Measurements from ENCODE around the gene RANBP17. TPM values are rescaled to one million over a fixed set of nuclear protein-coding genes. Genes with fewer than 3 reads are reported as not detected.
"Not testable (repeated sequence)": the region's sequence is repeated elsewhere in the genome, so short reads cannot be mapped to it uniquely, and the experiment has no call there.

Gene RANBP17
- polyA plus RNA-seq, 4 donors = 8.2 to 15.4 (median 11.1) TPM

DNA sequence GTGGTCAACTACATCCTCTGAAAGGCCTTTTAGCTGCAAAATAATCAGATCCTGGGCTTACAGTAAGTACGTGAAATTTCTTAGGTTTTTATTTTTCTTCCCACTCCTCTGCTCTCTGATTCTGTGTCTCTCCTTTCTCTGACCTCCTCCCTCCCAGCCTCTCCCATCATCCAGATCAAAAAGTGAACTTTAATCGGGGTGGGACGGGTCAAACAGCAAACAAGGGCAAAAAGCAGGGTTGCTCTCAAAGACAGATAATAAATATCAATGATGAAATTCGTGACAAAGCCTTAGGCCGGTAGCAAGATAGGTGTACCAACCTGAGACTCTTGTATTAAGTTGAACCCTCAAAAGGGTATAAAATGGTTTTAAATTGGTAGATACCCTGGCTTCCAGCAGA is 76.1 kb downstream of the RANBP17 start:
- no peak for DNase-seq (ENCODE audit: low read depth in 4 of 4, low spot score in 3 of 4)

DNA sequence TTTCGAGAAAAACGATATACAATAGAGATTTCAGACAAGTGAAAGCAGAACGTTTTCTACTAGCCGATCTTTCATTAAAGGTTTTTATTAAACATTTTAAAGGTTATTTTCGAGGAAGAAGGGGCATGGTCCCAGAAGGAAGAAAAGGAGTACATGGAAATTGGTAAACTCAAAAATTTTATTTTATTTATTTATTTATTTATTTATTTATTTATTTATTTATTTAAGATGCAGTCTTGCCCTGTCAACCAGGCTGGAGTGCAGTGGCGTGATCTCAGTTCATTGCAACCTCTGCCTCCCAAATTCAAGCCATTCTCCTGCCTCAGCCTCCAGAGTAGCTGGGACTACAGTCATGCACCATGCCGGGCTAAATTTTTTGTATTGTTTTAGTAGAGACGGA is 77.4 kb downstream of the RANBP17 start:
- no peak for DNase-seq (ENCODE audit: low read depth in 4 of 4, low spot score in 3 of 4)

DNA sequence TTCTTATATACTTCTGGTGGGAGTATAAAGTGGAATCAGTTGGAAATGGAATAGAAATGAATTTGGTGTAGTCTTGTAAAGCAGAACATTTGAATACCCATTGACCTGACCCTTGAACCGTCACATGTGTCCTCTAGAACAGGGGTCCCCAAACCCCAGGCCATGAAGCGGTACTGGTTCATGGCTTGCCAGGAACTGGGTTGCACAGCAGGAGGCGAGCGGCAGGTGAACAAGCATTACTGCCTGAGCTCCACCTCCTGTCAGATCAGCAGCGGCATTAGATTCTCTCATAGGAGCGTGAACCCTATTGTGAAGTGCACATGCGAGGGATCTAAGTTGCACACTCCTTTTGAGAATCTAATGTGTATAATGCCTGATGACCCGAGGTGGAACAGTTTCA is 80.0 kb downstream of the RANBP17 start:
- no peak for DNase-seq (ENCODE audit: low read depth in 4 of 4, low spot score in 3 of 4)

DNA sequence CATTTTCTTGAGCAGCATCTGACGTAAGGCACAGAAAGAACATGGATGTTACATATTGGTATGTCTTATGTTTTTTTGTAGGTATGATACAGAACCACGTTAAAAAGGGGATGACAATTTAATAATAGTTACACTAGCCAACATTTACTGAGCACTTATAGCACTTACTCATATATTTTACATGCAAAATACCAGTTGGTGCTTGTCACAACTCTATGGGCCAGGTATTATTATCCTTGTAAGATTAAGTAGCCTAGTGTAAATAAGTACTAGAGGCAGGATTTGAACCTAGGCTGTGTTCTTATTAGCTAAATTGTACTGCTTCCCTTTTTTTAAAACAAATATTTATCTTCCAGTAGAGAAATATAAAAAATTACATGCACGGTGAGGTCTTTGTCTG is 83.5 kb downstream of the RANBP17 start:
- DNase-seq (ENCODE audit: low read depth in 4 of 4, low spot score in 3 of 4) = no peak

DNA sequence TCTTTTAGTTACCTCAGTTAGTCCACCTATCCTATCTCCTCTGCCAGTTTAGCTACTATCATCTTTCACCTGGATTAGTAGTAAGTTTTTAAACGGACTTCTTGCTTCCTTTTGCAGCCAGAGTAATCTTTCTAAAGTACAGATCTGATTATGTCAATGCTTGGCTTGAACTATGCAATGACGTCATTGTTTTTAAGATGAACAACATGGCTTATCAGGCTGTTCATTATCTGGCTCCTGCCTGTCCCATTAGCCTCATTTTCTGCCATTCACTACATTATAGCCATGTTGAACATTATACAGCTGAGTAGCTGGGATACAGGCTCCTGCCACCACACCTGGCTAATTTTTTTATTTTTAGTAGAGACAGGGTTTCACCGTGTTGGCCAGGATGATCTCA is 98.7 kb downstream of the RANBP17 start:
- no peak for DNase-seq (ENCODE audit: low read depth in 4 of 4, low spot score in 3 of 4)

DNA sequence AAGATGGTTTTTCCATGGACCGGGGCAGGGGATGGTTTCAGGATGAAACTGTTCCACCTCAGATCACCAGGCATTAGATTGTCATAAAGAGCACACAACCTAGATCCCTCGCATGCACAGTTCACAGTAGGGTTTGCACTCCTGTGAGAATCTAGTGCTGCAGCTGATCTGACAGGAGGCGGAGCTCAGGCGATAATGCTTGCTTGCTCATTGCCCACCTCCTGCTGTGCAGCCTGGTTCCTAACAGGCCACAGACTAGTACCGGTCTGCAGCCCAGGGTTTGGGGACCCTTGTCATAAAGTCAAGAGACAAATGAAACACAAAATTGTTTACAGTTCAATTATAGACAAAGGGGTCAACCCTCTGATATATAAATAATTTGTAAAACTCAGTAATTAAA is 101.7 kb downstream of the RANBP17 start:
- no peak for DNase-seq (ENCODE audit: low read depth in 4 of 4, low spot score in 3 of 4)

DNA sequence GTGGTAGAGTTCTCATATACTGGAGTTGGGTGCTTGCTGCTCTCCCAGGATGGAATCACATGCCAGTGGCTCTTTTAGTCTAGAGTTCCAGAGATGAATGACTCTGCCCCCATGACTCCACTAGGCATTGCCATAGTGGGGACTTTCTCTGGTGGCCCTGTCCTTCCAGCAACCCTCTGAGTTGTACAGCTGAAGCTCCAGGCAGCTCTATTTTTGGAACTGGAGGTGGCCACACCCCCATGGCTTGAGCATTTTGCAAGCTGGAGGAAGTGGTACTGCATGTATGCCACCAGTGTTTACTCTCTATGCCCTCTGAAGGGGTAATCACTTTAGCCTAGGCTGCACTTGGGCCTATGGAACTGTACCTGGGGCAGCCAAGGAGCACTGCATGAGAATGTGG is 112.6 kb downstream of the RANBP17 start:
- DNase-seq (ENCODE audit: low read depth in 4 of 4, low spot score in 3 of 4) = no peak

DNA sequence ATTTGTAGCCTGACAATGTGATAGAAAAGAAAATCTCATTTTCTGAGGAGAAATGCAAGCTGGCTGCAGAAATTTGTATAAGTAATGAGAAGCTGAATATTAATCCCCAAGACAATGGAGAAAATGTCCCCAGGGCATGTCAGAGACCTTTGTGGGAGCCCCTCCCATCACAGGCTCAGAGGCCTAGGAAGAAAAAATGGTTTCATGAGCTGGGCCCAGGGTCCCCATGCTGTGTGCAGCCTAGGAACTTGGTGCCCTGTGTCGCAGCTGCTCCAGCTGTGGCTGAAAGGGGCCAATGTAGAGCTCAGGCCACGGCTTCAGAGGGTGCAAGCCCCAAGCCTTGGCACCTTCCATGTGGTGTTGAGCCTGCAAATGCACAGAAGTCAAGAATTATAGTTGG is 118.4 kb downstream of the RANBP17 start:
- DNase-seq (ENCODE audit: low read depth in 4 of 4, low spot score in 3 of 4) = not testable (repeated sequence)

DNA sequence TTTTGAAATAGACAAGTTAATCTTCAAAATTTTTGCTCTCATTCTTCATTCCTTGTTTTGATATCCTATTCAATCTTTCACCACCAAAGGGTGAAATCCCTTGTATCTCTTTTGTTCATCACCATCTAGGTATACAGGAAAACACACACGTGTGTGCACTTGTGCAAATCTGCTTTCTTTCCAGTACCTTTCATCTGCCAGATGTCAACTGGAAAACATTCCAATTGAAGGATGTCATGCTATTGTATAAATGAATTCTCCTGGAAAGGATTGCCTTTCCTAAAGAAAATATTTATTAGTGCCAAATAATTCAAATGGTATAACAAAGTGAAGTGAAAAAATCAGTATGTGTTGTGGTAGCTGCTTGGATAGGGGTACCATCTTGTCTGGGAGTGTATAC is 123.7 kb downstream of the RANBP17 start:
- no peak for DNase-seq (ENCODE audit: low read depth in 4 of 4, low spot score in 3 of 4)

DNA sequence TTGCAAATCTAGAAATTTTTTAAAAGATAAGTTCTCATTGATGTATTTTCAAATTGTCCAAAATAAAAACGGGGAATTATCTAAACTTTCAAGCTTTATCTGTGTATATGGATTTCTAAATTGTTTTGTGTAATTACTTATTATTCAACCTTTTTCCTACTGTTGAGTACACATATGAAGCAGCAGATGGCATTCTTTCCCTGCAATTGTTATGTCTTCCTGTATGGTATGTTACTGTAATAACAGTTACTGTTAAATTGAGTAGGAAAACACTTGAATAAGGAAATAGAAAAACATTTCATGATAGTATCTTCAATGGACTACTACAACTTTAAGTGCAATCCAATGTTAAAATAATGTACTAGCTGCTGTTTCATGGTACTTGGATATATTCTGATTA is 124.8 kb downstream of the RANBP17 start:
- DNase-seq (ENCODE audit: low read depth in 4 of 4, low spot score in 3 of 4) = no peak

DNA sequence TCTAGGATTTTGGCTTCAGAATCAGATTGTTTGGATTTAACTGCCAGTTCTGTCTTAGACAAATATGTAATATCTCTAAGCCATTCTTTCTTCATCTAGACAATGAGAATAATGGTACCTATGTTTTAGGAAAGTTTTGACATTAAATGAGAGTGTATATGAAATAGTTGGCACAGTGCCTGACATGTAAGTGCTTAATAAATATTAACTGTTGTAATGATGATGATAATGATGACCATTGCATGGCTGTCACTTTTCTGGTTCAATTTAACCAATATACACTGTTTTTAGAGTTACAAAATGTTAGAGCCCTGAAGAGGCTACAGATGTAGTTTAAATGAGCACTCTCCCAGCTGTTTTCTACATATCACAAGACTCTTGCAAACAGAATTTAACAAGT is 131.7 kb downstream of the RANBP17 start:
- DNase-seq (ENCODE audit: low read depth in 4 of 4, low spot score in 3 of 4) = no peak

DNA sequence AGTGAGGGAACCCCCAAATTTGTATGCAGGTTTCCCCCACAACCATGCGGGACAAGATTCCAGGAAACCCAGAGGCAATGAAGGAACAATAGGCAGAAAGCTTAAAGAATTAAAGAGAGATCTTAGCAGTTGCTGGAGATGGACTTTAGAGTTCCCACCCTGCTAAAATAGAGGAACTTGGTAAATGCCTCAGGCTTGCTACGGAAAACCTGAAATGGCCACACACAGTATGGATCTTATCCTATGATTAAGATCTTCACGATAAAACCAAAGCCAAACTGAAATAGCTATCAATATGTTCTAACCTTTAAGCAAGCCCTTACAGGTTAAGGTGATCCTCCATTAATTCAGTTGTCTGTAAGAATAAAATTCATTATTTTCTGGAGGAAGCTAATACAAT is 148.3 kb downstream of the RANBP17 start:
- DNase-seq (ENCODE audit: low read depth in 4 of 4, low spot score in 3 of 4) = no peak

DNA sequence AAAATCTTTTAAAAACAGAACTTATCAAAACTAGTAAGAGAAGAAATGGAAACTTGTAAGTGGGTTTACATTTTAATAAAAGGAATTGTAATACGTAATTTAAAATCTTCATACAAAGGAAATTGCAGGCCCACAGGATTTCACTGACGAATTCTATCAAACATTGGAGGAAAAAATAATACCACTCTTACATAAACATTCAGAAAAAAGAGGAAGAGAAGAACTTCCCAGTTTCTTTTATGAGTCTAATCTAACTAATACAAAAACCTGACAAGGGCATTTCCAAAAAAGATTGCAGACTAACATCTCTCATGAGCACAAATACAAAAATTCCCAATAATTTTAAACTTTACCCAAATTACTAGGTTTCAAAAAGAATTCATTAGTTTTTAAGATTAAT is 149.0 kb downstream of the RANBP17 start:
- no peak for DNase-seq (ENCODE audit: low read depth in 4 of 4, low spot score in 3 of 4)

DNA sequence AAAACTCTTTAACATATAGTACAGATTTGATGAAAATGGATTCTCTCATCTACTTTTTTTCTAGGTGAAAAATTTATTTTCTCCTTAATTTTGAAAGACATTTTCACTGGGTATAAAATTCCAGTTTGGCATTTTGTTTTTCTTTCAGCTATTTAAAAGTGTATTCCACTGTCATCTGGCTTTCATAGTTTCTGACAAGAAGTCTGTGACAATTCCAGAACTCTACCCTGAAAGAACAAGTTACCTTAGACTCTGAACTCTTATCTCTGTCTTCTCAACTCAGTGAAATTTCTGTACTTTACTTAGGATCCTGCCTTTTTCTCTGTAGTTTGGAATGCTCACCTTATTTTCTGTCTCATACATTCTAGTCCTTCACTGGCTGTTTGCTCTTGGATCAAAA is 161.7 kb downstream of the RANBP17 start:
- DNase-seq (ENCODE audit: low read depth in 4 of 4, low spot score in 3 of 4) = no peak

DNA sequence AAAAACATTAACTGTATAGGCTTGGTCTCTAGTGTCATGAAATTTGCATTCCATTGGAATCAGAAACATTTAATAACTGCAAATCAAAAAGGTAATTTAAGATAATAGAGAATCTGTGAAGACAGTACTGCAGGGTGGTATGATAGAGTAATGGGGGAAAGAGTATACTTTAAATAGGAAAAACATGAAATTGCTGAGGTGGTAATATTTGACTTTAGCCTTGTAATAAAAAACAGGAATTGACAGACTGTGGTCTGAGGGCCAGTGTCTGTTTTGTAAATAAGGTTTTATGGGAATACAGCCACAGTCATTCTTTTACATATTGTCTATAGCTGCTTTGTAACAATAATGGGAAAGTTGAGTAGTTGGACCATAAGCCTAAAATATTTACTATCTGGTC is 162.3 kb downstream of the RANBP17 start:
- DNase-seq (ENCODE audit: low read depth in 4 of 4, low spot score in 3 of 4) = no peak

DNA sequence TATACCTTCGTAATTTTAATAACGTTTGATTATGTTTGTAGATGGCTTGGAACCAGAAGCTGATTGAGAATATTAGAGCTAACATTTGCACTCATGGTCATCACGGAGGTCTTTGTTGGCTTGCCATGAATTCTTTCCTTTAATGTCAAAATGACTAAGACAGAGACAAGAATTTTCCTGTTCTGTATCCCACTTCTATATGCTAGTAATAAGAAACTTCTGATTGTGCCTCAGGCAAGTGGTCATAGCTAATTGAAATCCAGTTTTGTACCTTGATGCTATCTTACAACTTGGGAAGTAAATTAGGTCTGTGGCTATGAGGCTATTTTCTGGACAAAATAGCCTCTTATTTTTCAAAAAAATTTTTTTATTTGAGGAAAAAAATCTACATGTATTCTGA is 167.6 kb downstream of the RANBP17 start:
- no peak for DNase-seq (ENCODE audit: low read depth in 4 of 4, low spot score in 3 of 4)

DNA sequence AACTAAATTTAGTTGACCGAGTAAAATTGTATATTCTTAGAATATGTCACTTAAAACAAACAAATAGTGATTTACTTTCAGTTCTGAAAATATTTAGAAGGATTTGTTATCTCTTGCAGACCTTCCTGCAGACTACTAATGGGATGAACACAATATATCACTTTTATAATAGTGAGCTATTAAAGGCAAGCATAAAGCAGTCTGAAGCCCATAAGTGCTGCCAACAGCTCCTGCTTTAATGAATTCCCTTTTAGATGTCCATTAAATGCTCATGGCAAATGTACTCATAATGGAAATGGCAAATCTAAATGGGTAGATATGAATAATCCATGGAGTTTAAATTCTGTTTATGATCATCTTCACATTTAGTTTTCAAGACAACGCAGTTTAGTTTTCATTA is 170.2 kb downstream of the RANBP17 start:
- no peak for DNase-seq (ENCODE audit: low read depth in 4 of 4, low spot score in 3 of 4)

DNA sequence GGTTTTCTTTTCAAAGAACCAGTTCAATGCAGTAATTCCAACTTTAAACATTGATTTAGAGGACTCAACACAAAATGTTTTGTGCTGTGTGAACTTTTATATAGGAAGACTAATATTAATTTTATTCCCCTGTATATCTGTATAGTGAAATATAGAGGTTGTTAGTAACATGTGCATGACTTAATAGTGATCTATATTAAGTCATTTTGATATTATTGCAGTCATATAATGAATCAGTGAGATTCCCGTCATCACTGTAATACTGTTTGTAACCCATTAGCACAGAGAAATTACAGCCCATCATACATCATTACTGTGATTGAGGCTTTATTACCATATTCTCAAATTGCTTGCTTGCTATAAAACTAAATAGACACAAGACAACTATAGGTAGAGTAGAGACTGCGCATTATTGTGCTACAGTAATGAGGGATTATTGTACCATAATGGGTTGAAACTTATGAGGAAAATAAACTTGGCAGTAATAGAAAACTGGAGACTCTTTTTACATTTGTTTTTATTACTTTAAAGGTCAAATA is 170.7 kb downstream of the RANBP17 start:
- DNase-seq (ENCODE audit: low read depth in 4 of 4, low spot score in 3 of 4) = no peak

DNA sequence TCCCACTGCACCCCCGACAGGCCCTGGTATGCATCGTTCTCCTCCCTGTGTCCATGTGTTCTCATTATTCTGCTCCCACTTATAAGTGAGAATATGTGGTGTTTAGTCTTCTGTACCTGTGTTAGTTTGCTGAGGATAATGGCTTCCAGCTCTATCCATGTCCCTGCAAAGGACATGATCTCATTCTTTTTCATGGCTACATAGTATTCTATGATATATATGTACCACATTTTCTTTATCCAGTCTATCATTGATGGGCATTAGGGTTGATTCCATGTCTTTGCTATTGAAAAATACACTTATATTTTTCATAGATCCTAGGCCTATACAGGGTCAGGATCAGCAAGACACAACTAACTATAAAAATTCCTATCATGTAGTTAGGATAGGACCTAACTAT is 180.1 kb downstream of the RANBP17 start:
- not testable (repeated sequence) for DNase-seq (ENCODE audit: low read depth in 4 of 4, low spot score in 3 of 4)

DNA sequence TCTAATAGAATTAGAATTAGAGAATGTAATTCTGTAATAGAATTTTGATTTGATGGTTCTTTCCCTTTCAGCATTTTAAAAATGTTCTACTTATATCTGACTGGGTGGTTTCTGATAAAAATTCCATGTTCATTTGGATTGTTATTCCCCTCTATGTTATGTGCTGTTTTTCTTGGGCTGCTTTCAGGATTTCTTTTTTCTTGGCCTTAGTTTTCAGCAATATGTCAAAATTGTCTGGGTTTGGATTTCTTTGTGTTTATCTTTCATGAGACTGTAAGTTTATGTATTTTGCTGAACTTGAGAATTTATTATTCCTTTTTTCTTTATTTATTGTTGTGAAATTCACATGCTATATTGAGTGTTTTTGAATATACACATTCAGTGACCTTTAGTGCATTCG is 189.1 kb downstream of the RANBP17 start:
- no peak for DNase-seq (ENCODE audit: low read depth in 4 of 4, low spot score in 3 of 4)

DNA sequence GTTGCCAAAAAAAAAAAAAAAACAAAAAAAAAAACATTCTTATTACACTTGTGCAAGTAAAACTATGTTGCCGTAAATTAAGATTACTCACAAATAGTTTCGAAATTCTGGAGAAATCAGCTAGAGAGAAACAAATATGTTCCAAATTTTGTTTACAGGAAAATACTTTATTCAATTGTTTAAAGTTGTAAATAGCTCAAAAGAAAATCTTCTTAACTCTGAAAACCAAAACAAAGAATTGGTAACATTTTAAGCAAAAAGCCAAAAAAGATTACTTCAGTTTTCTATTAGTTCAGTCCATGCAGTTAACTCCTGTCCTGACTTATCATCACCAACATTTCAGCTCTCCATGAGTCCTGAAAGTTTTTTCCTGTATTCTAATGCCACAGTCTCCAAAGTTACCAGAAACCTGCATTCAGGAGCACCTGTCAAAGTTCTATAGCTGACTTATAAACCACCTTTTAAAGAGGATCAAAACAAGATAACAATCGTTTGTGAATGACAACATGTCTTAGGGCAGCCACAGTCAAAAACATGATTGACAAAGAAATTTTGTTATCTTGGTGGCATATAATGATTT is 194.1 kb downstream of the RANBP17 start:
- DNase-seq (ENCODE audit: low read depth in 4 of 4, low spot score in 3 of 4) = no peak

DNA sequence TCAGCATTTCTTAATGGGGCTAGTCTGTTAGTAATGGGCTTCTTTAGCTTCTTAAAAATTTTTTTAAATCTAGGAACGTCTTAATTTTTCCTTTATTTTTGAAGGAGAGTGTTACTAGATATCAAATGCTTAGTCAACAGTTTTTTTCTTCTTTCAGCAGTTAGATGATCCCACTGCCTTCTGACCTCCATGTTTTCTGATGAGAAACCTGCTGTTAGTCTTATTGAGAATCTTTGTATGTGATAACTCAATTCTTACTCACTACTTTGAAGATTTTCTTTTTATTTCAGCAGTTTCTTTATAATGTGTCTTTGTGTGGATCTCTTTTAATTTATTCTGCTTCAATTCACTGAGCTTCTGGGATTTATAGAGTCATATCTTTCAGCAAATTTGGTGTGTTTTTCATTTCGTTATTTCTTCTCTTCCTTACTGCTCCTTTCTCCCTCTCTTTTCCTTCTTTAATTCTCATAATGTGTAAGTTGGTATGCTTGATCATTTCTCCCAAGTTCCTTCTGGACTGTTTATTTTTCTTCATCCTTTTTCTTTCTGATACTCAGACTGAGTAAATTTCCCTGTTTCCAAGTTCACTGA is 205.8 kb downstream of the RANBP17 start:
- no peak for DNase-seq (ENCODE audit: low read depth in 4 of 4, low spot score in 3 of 4)

DNA sequence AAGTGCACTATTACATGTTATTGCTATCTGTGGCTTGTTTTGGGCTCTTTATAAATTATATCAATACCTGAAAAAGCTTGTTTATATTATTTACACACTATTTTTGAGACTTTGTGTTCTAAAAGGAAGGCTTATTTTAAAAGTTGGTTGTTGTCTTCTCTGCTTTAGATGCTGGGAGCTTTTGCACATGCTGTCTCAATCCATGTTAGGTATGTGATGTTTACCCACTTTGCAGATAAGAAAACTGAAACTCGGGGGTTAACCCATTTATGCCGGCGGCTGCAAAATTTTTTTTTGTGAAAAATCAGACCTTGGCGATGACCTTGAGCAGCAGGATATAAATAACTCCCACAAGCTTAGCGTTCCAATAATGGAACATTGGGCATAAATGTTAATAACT is 212.9 kb downstream of the RANBP17 start:
- no peak for DNase-seq (ENCODE audit: low read depth in 4 of 4, low spot score in 3 of 4)
